HepG2 (cell line): ENCODE measurements around the gene COBL. TPM values are rescaled to one million over a fixed set of nuclear protein-coding genes. Genes with fewer than 3 reads are reported as not detected.

Experiments
- ASH2L ChIP-seq: fragments of 300-600, 200-600 bp; sonication (generic); IDR thresholded peaks from 2 replicates; pipeline ENCODE4 v1.7.0; 2017; ENCODE audit warnings: low read depth, mild to moderate bottlenecking, moderate library complexity, mixed read lengths, low read length; ENCODE audit not compliant: insufficient read length
- BCL6 ChIP-seq: IDR thresholded peaks from 2 replicates; pipeline ENCODE4 v1.6.1; 2016; ENCODE audit warnings: missing genetic modification reagents, missing compliant biosample characterization
- POLR2AphosphoS5 ChIP-seq: IDR thresholded peaks from 2 replicates; pipeline ENCODE4 v1.6.1; 2012; ENCODE audit warnings: low read depth, low read length
- SRY ChIP-seq: sonication (generic); formaldehyde crosslinking; IDR thresholded peaks from 2 replicates; pipeline ENCODE4 v1.8.0; 2022; ENCODE audit warnings: mild to moderate bottlenecking, missing genetic modification reagents
- ZNF83 ChIP-seq: sonication (generic); formaldehyde crosslinking; IDR thresholded peaks from 2 replicates; pipeline ENCODE4 v1.4.0; 2020; ENCODE audit warnings: missing genetic modification reagents, mild to moderate bottlenecking, borderline replicate concordance
- polyA plus RNA-seq, 8 experiments: library from polyadenylated mRNA; depleted of rRNA in 3 of 8; stranded (reverse) in 7 of 8; unstranded in 1 of 8; fragments of >200 nt; fragmentation: Illumina TruSeq in 4 of 8; extraction: Trizol in 4 of 8; gene quantifications; 2 replicates each; pipeline versions ENCODE4 v1.2.1 to v1.2.3, GENCODE V29; 2011 to 2016; ENCODE audit warnings: low read depth in 4 of 8, missing spikeins in 1 of 8, mixed read lengths in 1 of 8; ENCODE audit not compliant: insufficient read depth in 1 of 8
- total RNA-seq, 5 experiments: library from RNA; depleted of rRNA; stranded (reverse); fragments of >200 nt; fragmentation: Illumina TruSeq; extraction: Trizol; gene quantifications; 2 replicates each; pipeline ENCODE4 v1.2.3, GENCODE V29; 2016; ENCODE audit warnings: low read depth in 1 of 5
- TF ChIP-seq, protein P1 (sequence below): sonication (generic); formaldehyde crosslinking; IDR thresholded peaks from 2 replicates; pipeline ENCODE4 v1.5.1; 2020; ENCODE audit warnings: mild to moderate bottlenecking, missing genetic modification reagents, moderate library complexity
- TF ChIP-seq, protein P2 (sequence below): sonication (generic); formaldehyde crosslinking; IDR thresholded peaks from 2 replicates; pipeline ENCODE4 v1.4.0; 2020; ENCODE audit warnings: missing genetic modification reagents
- TF ChIP-seq, protein P3 (sequence below): sonication (generic); formaldehyde crosslinking; IDR thresholded peaks from 2 replicates; pipeline ENCODE4 v1.4.0; 2020; ENCODE audit warnings: missing genetic modification reagents
- TF ChIP-seq, protein P4 (sequence below): sonication (generic); formaldehyde crosslinking; IDR thresholded peaks from 2 replicates; pipeline ENCODE4 v1.4.0; 2020; ENCODE audit warnings: missing genetic modification reagents
- TF ChIP-seq, protein P5 (sequence below): sonication (generic); formaldehyde crosslinking; IDR thresholded peaks from 2 replicates; pipeline ENCODE4 v1.4.0; 2020; ENCODE audit warnings: mild to moderate bottlenecking, low read depth, missing genetic modification reagents
- TF ChIP-seq, protein P6 (sequence below): sonication (generic); formaldehyde crosslinking; IDR thresholded peaks from 2 replicates; pipeline ENCODE4 v1.4.0; 2020; ENCODE audit warnings: missing genetic modification reagents, borderline replicate concordance

COBL gene
- total and polyA plus RNA-seq, 2 of the 13 experiments (the other 11 are each of a cell fraction or from before 2014, with no cell fraction given): 3.8 to 4.9 TPM

DNA sequence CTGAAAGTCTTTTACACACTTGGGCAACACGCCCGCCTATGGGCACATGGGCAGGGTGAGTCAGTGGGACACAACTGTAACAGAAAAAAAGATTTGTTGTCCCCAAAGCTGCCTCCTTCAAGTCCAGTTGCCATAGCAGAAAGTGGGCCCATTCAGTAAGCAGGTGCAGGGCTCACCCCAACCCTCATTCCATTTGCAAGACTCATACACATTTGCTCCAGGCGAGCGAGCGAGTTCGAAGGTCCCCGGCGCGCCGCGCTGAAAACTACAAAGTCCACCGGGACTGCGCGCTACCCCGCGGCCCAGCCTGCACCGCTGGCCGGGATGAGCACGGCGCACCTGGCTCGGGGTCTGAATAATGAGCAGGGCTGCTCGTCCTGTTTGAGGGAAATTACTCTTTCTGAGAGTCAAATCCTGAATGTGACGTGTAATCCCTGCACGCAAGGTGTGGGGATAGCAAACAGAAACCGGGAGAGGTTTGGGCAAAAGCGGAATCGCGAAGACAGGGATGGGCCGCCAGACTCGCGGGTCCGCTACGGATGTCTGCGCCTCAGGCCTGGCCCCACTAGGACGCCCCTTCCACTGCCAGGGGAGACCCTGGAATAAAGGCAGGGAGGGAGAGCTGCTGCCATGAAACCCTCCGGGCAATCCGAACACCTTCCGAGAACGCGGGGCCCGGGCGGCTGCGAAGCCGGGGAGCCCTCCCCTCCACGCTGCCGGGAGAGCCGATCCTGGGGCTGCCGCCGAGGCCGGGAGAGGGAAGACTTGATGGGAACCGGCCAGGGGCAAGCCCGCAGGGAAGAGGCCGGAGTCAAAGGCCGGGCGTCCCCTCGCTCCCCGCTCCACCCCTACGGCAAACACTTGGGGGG is 982 bp downstream of the COBL start (continued):
- TF ChIP-seq, protein P1, sequence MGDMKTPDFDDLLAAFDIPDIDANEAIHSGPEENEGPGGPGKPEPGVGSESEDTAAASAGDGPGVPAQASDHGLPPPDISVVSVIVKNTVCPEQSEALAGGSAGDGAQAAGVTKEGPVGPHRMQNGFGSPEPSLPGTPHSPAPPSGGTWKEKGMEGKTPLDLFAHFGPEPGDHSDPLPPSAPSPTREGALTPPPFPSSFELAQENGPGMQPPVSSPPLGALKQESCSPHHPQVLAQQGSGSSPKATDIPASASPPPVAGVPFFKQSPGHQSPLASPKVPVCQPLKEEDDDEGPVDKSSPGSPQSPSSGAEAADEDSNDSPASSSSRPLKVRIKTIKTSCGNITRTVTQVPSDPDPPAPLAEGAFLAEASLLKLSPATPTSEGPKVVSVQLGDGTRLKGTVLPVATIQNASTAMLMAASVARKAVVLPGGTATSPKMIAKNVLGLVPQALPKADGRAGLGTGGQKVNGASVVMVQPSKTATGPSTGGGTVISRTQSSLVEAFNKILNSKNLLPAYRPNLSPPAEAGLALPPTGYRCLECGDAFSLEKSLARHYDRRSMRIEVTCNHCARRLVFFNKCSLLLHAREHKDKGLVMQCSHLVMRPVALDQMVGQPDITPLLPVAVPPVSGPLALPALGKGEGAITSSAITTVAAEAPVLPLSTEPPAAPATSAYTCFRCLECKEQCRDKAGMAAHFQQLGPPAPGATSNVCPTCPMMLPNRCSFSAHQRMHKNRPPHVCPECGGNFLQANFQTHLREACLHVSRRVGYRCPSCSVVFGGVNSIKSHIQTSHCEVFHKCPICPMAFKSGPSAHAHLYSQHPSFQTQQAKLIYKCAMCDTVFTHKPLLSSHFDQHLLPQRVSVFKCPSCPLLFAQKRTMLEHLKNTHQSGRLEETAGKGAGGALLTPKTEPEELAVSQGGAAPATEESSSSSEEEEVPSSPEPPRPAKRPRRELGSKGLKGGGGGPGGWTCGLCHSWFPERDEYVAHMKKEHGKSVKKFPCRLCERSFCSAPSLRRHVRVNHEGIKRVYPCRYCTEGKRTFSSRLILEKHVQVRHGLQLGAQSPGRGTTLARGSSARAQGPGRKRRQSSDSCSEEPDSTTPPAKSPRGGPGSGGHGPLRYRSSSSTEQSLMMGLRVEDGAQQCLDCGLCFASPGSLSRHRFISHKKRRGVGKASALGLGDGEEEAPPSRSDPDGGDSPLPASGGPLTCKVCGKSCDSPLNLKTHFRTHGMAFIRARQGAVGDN (CRISPR knock-in tag): peak; percentile 86
- TF ChIP-seq, protein P2, sequence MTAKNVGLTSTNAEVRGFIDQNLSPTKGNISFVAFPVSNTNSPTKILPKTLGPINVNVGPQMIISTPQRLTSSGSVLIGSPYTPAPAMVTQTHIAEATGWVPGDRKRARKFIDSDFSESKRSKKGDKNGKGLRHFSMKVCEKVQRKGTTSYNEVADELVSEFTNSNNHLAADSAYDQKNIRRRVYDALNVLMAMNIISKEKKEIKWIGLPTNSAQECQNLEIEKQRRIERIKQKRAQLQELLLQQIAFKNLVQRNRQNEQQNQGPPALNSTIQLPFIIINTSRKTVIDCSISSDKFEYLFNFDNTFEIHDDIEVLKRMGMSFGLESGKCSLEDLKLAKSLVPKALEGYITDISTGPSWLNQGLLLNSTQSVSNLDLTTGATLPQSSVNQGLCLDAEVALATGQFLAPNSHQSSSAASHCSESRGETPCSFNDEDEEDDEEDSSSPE (CRISPR knock-in tag): peak; percentile 68
- TF ChIP-seq, protein P3, sequence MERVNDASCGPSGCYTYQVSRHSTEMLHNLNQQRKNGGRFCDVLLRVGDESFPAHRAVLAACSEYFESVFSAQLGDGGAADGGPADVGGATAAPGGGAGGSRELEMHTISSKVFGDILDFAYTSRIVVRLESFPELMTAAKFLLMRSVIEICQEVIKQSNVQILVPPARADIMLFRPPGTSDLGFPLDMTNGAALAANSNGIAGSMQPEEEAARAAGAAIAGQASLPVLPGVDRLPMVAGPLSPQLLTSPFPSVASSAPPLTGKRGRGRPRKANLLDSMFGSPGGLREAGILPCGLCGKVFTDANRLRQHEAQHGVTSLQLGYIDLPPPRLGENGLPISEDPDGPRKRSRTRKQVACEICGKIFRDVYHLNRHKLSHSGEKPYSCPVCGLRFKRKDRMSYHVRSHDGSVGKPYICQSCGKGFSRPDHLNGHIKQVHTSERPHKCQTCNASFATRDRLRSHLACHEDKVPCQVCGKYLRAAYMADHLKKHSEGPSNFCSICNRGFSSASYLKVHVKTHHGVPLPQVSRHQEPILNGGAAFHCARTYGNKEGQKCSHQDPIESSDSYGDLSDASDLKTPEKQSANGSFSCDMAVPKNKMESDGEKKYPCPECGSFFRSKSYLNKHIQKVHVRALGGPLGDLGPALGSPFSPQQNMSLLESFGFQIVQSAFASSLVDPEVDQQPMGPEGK (CRISPR knock-in tag): peak; percentile 11; the same call in 1 of the 2 replicates
- TF ChIP-seq SRY (CRISPR knock-in tag): peak; percentile 80
- TF ChIP-seq, protein P4, sequence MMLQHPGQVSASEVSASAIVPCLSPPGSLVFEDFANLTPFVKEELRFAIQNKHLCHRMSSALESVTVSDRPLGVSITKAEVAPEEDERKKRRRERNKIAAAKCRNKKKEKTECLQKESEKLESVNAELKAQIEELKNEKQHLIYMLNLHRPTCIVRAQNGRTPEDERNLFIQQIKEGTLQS (CRISPR knock-in tag): peak; percentile 84
- TF ChIP-seq BCL6 (CRISPR knock-in tag): peak; percentile 58
- 0 out of 2 replicates have a peak, but pooled peaks have one; percentile 21 for TF ChIP-seq ZNF83 (CRISPR knock-in tag)
- TF ChIP-seq, protein P5, sequence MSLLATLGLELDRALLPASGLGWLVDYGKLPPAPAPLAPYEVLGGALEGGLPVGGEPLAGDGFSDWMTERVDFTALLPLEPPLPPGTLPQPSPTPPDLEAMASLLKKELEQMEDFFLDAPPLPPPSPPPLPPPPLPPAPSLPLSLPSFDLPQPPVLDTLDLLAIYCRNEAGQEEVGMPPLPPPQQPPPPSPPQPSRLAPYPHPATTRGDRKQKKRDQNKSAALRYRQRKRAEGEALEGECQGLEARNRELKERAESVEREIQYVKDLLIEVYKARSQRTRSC: 0 out of 2 replicates have a peak, but pooled peaks have one; percentile 68
- peak; percentile 73 for TF ChIP-seq ASH2L
- TF ChIP-seq POLR2AphosphoS5: 0 out of 2 replicates have a peak, but pooled peaks have one; percentile 31
- TF ChIP-seq, protein P6, sequence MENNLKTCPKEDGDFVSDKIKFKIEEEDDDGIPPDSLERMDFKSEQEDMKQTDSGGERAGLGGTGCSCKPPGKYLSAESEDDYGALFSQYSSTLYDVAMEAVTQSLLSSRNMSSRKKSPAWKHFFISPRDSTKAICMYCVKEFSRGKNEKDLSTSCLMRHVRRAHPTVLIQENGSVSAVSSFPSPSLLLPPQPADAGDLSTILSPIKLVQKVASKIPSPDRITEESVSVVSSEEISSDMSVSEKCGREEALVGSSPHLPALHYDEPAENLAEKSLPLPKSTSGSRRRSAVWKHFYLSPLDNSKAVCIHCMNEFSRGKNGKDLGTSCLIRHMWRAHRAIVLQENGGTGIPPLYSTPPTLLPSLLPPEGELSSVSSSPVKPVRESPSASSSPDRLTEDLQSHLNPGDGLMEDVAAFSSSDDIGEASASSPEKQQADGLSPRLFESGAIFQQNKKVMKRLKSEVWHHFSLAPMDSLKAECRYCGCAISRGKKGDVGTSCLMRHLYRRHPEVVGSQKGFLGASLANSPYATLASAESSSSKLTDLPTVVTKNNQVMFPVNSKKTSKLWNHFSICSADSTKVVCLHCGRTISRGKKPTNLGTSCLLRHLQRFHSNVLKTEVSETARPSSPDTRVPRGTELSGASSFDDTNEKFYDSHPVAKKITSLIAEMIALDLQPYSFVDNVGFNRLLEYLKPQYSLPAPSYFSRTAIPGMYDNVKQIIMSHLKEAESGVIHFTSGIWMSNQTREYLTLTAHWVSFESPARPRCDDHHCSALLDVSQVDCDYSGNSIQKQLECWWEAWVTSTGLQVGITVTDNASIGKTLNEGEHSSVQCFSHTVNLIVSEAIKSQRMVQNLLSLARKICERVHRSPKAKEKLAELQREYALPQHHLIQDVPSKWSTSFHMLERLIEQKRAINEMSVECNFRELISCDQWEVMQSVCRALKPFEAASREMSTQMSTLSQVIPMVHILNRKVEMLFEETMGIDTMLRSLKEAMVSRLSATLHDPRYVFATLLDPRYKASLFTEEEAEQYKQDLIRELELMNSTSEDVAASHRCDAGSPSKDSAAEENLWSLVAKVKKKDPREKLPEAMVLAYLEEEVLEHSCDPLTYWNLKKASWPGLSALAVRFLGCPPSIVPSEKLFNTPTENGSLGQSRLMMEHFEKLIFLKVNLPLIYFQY (CRISPR knock-in tag): peak; percentile 71; the same call in 1 of the 2 replicates
